Neutrophil (primary cell): ENCODE data around the gene SSBP3.

ENCODE experiments used
- H3K27ac ChIP-seq: fragments of 200-600 bp; sonication (generic); 2 replicates; pipeline ENCODE4 v1.5.1; 2016; ENCODE audit warnings: mild to moderate bottlenecking, moderate library complexity
- H3K27me3 ChIP-seq: fragments of 200-600 bp; sonication (generic); 2 replicates; pipeline ENCODE4 v1.6.0; 2016; ENCODE audit warnings: mild to moderate bottlenecking
- H3K36me3 ChIP-seq: fragments of 200-600 bp; sonication (generic); 2 replicates; pipeline ENCODE4 v1.5.1; 2017
- H3K4me1 ChIP-seq, 2 experiments: fragments of 200-600 bp in 1 of 2; sonication (generic) in 1 of 2; 1 replicate in 1 of 2; 2 replicates in 1 of 2; pipeline versions ENCODE4 v1.5.1 to v1.6.1; 2013 to 2016; ENCODE audit warnings: low read depth in 1 of 2, low read length in 1 of 2, mild to moderate bottlenecking in 1 of 2, moderate library complexity in 1 of 2; ENCODE audit not compliant: control insufficient read depth in 1 of 2, insufficient read depth in 1 of 2
- H3K4me3 ChIP-seq, 2 experiments: fragments of 200-600 bp in 1 of 2; sonication (generic) in 1 of 2; 1 replicate in 1 of 2; 2 replicates in 1 of 2; pipeline ENCODE4 v1.5.1; 2013 to 2016; ENCODE audit warnings: low read depth in 1 of 2, low read length in 1 of 2, mild to moderate bottlenecking in 1 of 2, moderate library complexity in 1 of 2
- H3K9me3 ChIP-seq: fragments of 200-600 bp; sonication (generic); 2 replicates; pipeline ENCODE4 v1.5.1; 2016
- TF ChIP-seq, protein P1 (sequence below): fragments of 200-600 bp; sonication (generic); IDR thresholded peaks from 2 replicates; pipeline ENCODE4 v1.5.1; 2016; ENCODE audit warnings: antibody characterized with exemption

Gene SSBP3

DNA sequence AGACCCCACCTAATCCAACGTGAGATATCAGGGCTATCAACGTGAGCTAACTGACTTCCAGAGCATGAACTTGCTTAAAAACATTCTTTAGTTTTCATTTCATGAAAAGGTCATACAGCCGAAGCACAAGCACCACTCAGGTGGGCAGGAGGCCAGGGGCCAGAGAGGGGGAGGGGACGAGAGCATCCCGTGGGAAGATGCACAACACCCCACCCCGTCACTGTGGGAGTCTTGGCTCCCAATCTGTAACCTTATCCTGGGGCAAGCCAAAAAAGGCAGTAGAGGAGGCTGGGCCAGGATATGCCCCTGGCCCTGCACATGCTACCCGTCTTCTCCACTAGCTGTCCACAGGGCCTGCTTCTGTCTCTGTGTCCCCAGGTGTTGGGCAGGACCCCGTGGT lies 31.4 kb downstream of the SSBP3 start:
- Histone ChIP-seq H3K4me3 (no peak overlapping the region), H3K27ac (no peak overlapping the region), H3K4me1 (peaks cover 27 to 31% of the 10 kb centered on the region in 2 experiments), H3K9me3 (no peaks in the 10 kb centered on the region), H3K36me3 (no peaks in the 10 kb centered on the region), H3K27me3 (no peaks in the 10 kb centered on the region)
- TF ChIP-seq, protein P1, sequence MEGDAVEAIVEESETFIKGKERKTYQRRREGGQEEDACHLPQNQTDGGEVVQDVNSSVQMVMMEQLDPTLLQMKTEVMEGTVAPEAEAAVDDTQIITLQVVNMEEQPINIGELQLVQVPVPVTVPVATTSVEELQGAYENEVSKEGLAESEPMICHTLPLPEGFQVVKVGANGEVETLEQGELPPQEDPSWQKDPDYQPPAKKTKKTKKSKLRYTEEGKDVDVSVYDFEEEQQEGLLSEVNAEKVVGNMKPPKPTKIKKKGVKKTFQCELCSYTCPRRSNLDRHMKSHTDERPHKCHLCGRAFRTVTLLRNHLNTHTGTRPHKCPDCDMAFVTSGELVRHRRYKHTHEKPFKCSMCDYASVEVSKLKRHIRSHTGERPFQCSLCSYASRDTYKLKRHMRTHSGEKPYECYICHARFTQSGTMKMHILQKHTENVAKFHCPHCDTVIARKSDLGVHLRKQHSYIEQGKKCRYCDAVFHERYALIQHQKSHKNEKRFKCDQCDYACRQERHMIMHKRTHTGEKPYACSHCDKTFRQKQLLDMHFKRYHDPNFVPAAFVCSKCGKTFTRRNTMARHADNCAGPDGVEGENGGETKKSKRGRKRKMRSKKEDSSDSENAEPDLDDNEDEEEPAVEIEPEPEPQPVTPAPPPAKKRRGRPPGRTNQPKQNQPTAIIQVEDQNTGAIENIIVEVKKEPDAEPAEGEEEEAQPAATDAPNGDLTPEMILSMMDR: no peak

DNA sequence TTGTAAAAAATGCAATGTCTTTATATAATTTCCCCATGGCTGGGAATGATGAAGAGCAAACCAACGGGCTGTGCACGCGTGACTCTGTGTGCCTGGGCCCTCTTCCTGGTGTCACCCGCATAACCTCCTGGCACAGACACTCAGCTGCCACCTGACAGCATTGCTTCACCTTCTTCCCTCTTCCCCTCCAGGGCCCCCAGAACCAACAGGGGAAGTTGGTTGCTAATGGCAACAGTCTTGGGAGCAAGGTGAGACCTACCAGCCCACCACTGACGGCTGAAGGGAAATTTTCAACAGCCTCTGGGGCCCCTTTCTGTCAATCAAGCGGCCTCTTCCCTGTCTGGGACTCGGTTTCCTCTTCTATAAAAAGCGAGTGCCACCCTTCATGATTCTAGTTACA lies 33.2 kb downstream of the SSBP3 start:
- H3K36me3 ChIP-seq: no peaks in the 10 kb centered on the region
- no peaks in the 10 kb centered on the region for H3K9me3 ChIP-seq
- TF ChIP-seq, protein P1: no peak
- no peak overlapping the region for H3K4me3 ChIP-seq
- H3K27me3 ChIP-seq: no peaks in the 10 kb centered on the region
- no peak overlapping the region for H3K27ac ChIP-seq
- H3K4me1 ChIP-seq: peaks cover 18 to 24% of the 10 kb centered on the region in 2 experiments

DNA sequence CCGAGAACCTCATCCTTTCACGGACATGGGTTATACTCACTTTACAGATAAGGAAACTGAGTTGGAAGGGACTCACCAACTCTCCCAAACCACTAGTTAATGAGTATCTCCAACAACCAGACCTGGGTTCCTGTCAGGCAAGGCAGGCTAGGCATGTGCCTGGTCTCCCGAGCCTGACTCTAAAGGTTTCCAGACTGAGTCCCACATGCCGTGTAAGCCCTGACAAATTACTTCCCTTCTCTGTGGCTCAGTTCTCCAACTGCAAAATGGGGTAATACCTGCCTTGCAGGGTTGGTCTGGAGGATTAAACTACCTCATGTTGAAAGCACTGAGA lies 34.3 kb downstream of the SSBP3 start:
- no peaks in the 10 kb centered on the region for H3K36me3 ChIP-seq
- H3K27me3 ChIP-seq: no peaks in the 10 kb centered on the region
- no peaks in the 10 kb centered on the region for H3K9me3 ChIP-seq
- H3K4me3 ChIP-seq: no peak overlapping the region
- peaks cover 18 to 24% of the 10 kb centered on the region in 2 experiments for H3K4me1 ChIP-seq
- H3K27ac ChIP-seq: no peak overlapping the region
- TF ChIP-seq, protein P1: no peak

DNA sequence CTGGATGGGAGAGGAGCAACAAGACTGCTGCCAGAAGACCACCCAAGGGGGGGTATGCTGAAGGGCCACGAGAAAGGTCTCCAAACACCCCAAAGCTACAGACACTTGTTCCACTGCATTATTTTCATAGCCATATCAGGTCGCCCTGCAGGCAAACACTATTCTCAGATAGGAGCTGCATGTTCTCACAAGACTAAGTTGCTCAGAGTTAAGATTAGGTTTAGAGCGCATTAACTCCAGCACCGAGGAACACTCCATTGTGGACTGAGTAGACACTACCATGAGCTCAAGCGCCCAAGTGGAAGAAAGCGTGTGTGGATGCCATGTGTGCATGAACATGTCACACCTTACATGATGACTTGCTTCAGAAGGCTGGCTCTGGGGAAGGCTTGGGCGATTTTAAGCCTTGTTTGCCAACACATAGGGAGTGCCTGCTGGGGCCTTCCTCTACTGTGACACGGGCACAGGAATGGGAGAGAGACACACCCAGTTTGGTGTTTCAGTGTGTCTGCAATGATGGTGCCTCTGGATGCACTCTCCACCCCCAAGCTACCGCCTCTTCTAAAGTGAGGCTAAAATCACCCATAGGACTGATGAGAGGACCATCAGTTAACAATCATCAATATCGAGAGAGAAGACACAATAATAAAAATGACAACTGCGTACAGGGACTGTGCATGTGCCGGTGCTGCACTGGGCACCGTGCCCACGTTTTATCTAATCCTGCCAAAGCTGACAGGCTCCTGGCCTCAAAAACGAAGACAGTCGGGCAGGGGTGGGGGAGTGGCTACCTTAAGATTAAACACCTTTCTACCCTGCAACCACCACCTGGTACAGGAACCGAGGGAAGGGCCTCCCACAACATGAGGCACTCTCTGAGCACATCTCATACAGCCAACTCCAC lies 34.9 kb downstream of the SSBP3 start:
- TF ChIP-seq, protein P1: no peak
- no peaks in the 10 kb centered on the region for H3K36me3 ChIP-seq
- no peak overlapping the region for H3K4me3 ChIP-seq
- H3K27ac ChIP-seq: no peak overlapping the region
- H3K27me3 ChIP-seq: no peaks in the 10 kb centered on the region
- H3K4me1 ChIP-seq: peaks cover 18 to 24% of the 10 kb centered on the region in 2 experiments
- H3K9me3 ChIP-seq: no peaks in the 10 kb centered on the region

DNA sequence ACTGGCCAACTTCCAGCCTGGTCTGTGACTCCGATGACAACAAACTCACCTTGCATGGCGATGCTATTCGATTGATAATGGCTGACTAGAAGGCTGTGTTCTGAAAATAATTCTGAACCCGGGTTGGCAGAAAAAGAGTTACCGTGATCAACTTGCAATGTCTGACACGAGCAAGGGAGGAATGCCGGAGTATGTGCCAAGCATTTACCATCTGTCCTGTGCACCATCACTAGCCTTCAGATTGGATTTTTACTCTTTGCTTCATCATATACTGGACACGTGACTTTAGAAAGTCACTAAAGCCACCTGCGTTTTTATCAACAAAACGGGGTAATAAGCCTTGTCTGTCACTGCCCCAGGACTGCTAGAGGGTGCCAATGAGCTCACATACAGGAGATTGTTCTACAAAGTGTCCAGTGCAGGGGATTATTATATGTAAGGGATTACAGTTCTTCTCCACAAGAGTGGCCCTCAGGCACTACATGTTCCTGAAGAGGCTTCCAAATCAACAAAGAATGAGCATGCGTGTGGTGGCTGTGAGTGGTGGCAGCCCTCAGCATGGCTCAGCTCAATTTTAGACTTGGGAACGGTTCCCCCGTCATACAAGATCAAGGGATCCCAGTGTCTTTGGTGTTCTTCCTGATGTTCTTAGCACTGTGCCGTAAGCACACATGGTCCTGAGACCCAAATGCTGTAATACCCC lies 35.8 kb downstream of the SSBP3 start:
- Histone ChIP-seq H3K27me3 (no peaks in the 10 kb centered on the region), H3K4me1 (peaks cover 18 to 24% of the 10 kb centered on the region in 2 experiments)
- TF ChIP-seq, protein P1: no peak

More for the DNA sequence above, 35.8 kb downstream of the SSBP3 start:
- Histone ChIP-seq H3K4me3 (no peak overlapping the region), H3K9me3 (no peaks in the 10 kb centered on the region), H3K27ac (no peak overlapping the region), H3K36me3 (no peaks in the 10 kb centered on the region)
